ENCODE measurements around the gene GRID1. TPM values are rescaled to one million over a fixed set of nuclear protein-coding genes. Genes with fewer than 3 reads are reported as not detected.

GRID1 gene
- total and polyA plus RNA-seq, 10 of the 15 experiments (the other 5 are each of a cell fraction or from before 2014, with no cell fraction given): 0.04 to 0.62 (median 0.08) TPM; not detected in 5

DNA sequence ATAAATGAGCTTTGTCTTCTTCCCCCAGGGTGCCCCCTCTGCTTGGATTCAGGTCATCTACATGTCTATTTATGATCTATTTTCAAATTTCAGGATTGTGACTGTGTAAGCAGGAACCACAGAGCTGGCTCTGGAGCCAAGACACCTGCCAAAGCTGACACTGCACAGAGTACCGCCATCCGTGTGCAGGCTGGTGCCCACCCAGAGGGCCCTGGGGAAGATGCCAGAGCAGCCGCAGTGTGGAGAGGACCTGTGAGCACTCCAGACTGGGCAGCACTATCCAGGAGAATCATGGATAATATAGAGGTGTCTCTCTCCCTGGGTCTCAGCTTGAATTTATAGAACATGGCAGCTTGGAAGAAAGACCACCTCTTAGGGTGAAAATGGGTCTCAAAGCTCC lies 577.5 kb downstream of the GRID1 start:
- 93% methylated on average over 3 of the region's 3 CpGs for WGBS (ENCODE audit: insufficient coverage, insufficient replicate concordance, low lambda C conversion rate, missing lambda C conversion rate)
- Histone ChIP-seq H3K79me2 (ENCODE audit: control insufficient read depth, insufficient read depth, low read length) (no peaks in the 10 kb centered on the region), H3K4me1 (ENCODE audit: control insufficient read depth, insufficient read depth, low read length) (no peaks in the 10 kb centered on the region), H3K36me3 (ENCODE audit: control insufficient read depth in 2 of 2, insufficient read depth in 2 of 2, low read length in 1 of 2) (no peaks in the 10 kb centered on the region), H4K20me1 (ENCODE audit: control insufficient read depth, insufficient read depth) (no peaks in the 10 kb centered on the region), H3K9ac (ENCODE audit: control insufficient read depth, insufficient read depth, low read length) (no peak overlapping the region), H3K4me2 (ENCODE audit: control insufficient read depth, insufficient read depth) (no peak overlapping the region), H3K27me3 (replicated peaks in 1 of 2; ENCODE audit: control insufficient read depth in 2 of 2, insufficient read depth in 2 of 2, low read length in 1 of 2) (no peaks in the 10 kb centered on the region; a peak in 1 of 4 replicates), H3K27ac (ENCODE audit: control insufficient read depth, insufficient read depth) (no peak overlapping the region), H3K4me3 (no peak overlapping the region), H2AFZ (ENCODE audit: control insufficient read depth, low read depth, low read length) (no peak overlapping the region), H3K9me3 (replicated peaks; ENCODE audit: control insufficient read depth, insufficient read depth, low read length) (no peaks in the 10 kb centered on the region)
- CTCF ChIA-PET: no interaction called here
- SMC1A ChIA-PET (ENCODE audit: uncharacterized antibody, unreplicated experiment): no interaction called here
- in situ Hi-C loops (cut with MboI) (no loop called here), intact Hi-C loops (cut with micrococcal nuclease; ENCODE audit: unreplicated experiment) (loop anchor here (10.0 kb wide), 2 partner anchors 196 to 586 kb away; no protein-coding TSS in a partner anchor)
- TF ChIP-seq FOXM1 (IDR thresholded peaks at IDR 0.05; ENCODE audit: low read depth, low read length) (no peak), SIN3A (IDR thresholded peaks at IDR 0.05; ENCODE audit: low read depth, low read length) (no peak)
- TF ChIP-seq, protein P1, sequence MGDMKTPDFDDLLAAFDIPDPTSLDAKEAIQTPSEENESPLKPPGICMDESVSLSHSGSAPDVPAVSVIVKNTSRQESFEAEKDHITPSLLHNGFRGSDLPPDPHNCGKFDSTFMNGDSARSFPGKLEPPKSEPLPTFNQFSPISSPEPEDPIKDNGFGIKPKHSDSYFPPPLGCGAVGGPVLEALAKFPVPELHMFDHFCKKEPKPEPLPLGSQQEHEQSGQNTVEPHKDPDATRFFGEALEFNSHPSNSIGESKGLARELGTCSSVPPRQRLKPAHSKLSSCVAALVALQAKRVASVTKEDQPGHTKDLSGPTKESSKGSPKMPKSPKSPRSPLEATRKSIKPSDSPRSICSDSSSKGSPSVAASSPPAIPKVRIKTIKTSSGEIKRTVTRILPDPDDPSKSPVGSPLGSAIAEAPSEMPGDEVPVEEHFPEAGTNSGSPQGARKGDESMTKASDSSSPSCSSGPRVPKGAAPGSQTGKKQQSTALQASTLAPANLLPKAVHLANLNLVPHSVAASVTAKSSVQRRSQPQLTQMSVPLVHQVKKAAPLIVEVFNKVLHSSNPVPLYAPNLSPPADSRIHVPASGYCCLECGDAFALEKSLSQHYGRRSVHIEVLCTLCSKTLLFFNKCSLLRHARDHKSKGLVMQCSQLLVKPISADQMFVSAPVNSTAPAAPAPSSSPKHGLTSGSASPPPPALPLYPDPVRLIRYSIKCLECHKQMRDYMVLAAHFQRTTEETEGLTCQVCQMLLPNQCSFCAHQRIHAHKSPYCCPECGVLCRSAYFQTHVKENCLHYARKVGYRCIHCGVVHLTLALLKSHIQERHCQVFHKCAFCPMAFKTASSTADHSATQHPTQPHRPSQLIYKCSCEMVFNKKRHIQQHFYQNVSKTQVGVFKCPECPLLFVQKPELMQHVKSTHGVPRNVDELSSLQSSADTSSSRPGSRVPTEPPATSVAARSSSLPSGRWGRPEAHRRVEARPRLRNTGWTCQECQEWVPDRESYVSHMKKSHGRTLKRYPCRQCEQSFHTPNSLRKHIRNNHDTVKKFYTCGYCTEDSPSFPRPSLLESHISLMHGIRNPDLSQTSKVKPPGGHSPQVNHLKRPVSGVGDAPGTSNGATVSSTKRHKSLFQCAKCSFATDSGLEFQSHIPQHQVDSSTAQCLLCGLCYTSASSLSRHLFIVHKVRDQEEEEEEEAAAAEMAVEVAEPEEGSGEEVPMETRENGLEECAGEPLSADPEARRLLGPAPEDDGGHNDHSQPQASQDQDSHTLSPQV (IDR thresholded peaks at IDR 0.05): no peak
- BruUV-seq (replicated peaks): no TSS peak
- DNase-seq (ENCODE audit: low read depth, low spot score): no peak
- RAD21 ChIA-PET (ENCODE audit: unreplicated experiment): no interaction called here
- no peak for FAIRE-seq
- POLR2A ChIA-PET: no interaction called here
- ATAC-seq: no peak

DNA sequence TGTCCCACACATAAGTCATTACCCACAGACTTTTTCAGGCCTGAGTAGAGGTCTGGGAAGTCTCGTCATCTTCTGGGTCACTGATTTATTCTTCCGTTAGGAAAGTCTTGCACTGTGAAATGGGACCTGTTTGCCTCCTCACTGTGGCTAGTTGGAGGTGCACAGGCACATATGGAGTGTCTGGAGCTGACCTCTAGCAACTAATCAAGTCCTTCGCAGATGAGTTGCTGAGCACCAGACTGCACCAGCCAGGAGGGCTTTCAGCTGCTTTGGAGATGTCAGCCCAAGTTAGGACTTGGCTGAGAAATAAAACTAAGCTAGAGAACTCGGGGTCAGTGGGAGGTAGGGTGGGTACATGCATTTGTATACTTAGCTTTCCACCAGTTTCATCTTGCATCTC lies 578.0 kb downstream of the GRID1 start:
- Histone ChIP-seq H3K79me2 (ENCODE audit: control insufficient read depth, insufficient read depth, low read length) (no peaks in the 10 kb centered on the region), H3K36me3 (ENCODE audit: control insufficient read depth in 2 of 2, insufficient read depth in 2 of 2, low read length in 1 of 2) (no peaks in the 10 kb centered on the region), H3K4me3 (no peak overlapping the region), H3K4me2 (ENCODE audit: control insufficient read depth, insufficient read depth) (no peak overlapping the region), H3K9me3 (replicated peaks; ENCODE audit: control insufficient read depth, insufficient read depth, low read length) (no peaks in the 10 kb centered on the region), H3K27me3 (replicated peaks in 1 of 2; ENCODE audit: control insufficient read depth in 2 of 2, insufficient read depth in 2 of 2, low read length in 1 of 2) (no peaks in the 10 kb centered on the region; a peak in 1 of 4 replicates), H3K27ac (ENCODE audit: control insufficient read depth, insufficient read depth) (no peak overlapping the region), H4K20me1 (ENCODE audit: control insufficient read depth, insufficient read depth) (no peaks in the 10 kb centered on the region), H3K4me1 (ENCODE audit: control insufficient read depth, insufficient read depth, low read length) (no peaks in the 10 kb centered on the region), H2AFZ (ENCODE audit: control insufficient read depth, low read depth, low read length) (no peak overlapping the region), H3K9ac (ENCODE audit: control insufficient read depth, insufficient read depth, low read length) (no peak overlapping the region)
- in situ Hi-C loops (cut with MboI) (no loop called here), intact Hi-C loops (cut with micrococcal nuclease; ENCODE audit: unreplicated experiment) (loop anchor here (10.0 kb wide), 2 partner anchors 196 to 586 kb away; no protein-coding TSS in a partner anchor)
- DNase-seq (ENCODE audit: low read depth, low spot score): no peak
- SMC1A ChIA-PET (ENCODE audit: uncharacterized antibody, unreplicated experiment): no interaction called here
- 15% methylated on average over 4 of the region's 4 CpGs for WGBS (ENCODE audit: insufficient coverage, insufficient replicate concordance, low lambda C conversion rate, missing lambda C conversion rate)
- POLR2A ChIA-PET: no interaction called here
- CTCF ChIA-PET: no interaction called here
- ATAC-seq: no peak
- no peak for FAIRE-seq
- TF ChIP-seq MEF2B (IDR thresholded peaks at IDR 0.05; ENCODE audit: partially characterized antibody, poor library complexity, severe bottlenecking): no peak
- no peak for TF ChIP-seq PAX8 (IDR thresholded peaks at IDR 0.05)
- TF ChIP-seq RUNX3 (IDR thresholded peaks at IDR 0.05; ENCODE audit: low read length): no peak
- no peak for TF ChIP-seq SMARCA5 (IDR thresholded peaks at IDR 0.05)
- TF ChIP-seq FOXM1 (IDR thresholded peaks at IDR 0.05; ENCODE audit: low read depth, low read length): no peak
- no peak for TF ChIP-seq ESRRA (IDR thresholded peaks at IDR 0.05; ENCODE audit: low read length)
- no TSS peak for BruUV-seq (replicated peaks)
- RAD21 ChIA-PET (ENCODE audit: unreplicated experiment): no interaction called here
